ENCODE measurements around the gene NID2.

DNA sequence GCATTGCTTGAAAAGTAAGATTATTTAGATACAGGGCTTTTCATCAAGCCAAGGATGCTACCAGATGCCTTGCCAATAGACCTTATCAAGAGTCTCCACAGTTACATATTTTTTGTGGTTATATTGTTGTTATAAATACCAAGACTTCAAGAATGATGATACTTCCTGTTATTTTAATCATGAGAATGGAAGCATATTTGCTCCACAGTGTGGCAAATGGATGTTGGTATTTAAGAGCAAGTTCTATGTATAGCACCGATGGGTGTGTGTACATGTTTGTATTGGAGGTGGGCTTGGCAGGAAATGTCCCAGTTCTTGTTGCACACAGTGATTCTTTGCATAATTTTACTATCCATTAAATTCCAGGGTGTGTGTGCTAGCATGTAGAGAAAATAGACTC is 4.4 kb upstream of the NID2 start:
- TF ChIP-seq, protein P1, sequence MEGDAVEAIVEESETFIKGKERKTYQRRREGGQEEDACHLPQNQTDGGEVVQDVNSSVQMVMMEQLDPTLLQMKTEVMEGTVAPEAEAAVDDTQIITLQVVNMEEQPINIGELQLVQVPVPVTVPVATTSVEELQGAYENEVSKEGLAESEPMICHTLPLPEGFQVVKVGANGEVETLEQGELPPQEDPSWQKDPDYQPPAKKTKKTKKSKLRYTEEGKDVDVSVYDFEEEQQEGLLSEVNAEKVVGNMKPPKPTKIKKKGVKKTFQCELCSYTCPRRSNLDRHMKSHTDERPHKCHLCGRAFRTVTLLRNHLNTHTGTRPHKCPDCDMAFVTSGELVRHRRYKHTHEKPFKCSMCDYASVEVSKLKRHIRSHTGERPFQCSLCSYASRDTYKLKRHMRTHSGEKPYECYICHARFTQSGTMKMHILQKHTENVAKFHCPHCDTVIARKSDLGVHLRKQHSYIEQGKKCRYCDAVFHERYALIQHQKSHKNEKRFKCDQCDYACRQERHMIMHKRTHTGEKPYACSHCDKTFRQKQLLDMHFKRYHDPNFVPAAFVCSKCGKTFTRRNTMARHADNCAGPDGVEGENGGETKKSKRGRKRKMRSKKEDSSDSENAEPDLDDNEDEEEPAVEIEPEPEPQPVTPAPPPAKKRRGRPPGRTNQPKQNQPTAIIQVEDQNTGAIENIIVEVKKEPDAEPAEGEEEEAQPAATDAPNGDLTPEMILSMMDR (IDR thresholded peaks at IDR 0.05), result no peak
- no peak for TF ChIP-seq POLR2A (IDR thresholded peaks at IDR 0.05)
